Endothelial cell of umbilical vein (primary cell): ENCODE measurements around the gene CPB2. TPM values are rescaled to one million over a fixed set of nuclear protein-coding genes. Genes with fewer than 3 reads are reported as not detected.

Source experiments
- BruUV-seq: library from RNA; stranded (reverse); fragments of 400-500 nt; replicated peaks from 2 replicates; lab custom pipeline; 2021; lab: Mats Ljungman, UMichigan
- CTCF ChIA-PET: fragments of 300-600, 350-600 bp; sonication (Branson Sonifier 250); formaldehyde crosslinking; loops from one replicate; lab custom pipeline; 2021; ENCODE audit warnings: antibody characterized with exemption, inconsistent platforms; lab: Charles Lee
- POLR2A ChIA-PET: fragments of 300-600, 350-600 bp; sonication (Branson Sonifier 250); formaldehyde crosslinking; loops from one replicate; lab custom pipeline; 2021; ENCODE audit warnings: antibody characterized with exemption, inconsistent platforms; lab: Charles Lee
- DNase-seq: peaks from one replicate; pipeline ENCODE4 v3.0.0-alpha.2; 2011; ENCODE audit warnings: low read depth, low spot score
- FAIRE-seq: peaks from 2 replicates; lab custom pipeline; 2011; peaks lifted over from hg19 to GRCh38; lab: Jason Lieb, UNC
- H2AFZ ChIP-seq: 2 replicates; pipeline ENCODE4 v1.6.0; 2012; ENCODE audit warnings: low read depth, low read length, control low read depth, inconsistent platforms
- H3K27ac ChIP-seq: 2 replicates; pipeline ENCODE4 v1.5.1; 2011; ENCODE audit warnings: low read depth, mild to moderate bottlenecking, control low read depth, low read length, moderate library complexity; ENCODE audit not compliant: insufficient read depth
- H3K27me3 ChIP-seq, 2 experiments: 2 replicates each; pipeline versions ENCODE4 v1.6.0 to v1.6.1; 2011; ENCODE audit warnings: low read length in 2 of 2, mixed read lengths in 1 of 2; ENCODE audit not compliant: control insufficient read depth in 2 of 2, insufficient read depth in 2 of 2
- H3K36me3 ChIP-seq, 2 experiments: 2 replicates in 1 of 2; 3 replicates in 1 of 2; pipeline ENCODE4 v1.5.1; 2011; ENCODE audit warnings: low read length in 2 of 2, mild to moderate bottlenecking in 1 of 2, moderate library complexity in 1 of 2; ENCODE audit not compliant: control insufficient read depth in 2 of 2, insufficient read depth in 2 of 2; ENCODE audit errors: extremely low read depth in 1 of 2
- H3K4me1 ChIP-seq: 3 replicates; pipeline ENCODE4 v1.5.1; 2011; ENCODE audit warnings: mild to moderate bottlenecking, low read length; ENCODE audit not compliant: control insufficient read depth, insufficient read depth; ENCODE audit errors: extremely low read depth
- H3K4me2 ChIP-seq: 2 replicates; pipeline ENCODE4 v1.6.1; 2011; ENCODE audit warnings: low read length, control low read depth, mixed read lengths; ENCODE audit not compliant: insufficient read depth
- H3K4me3 ChIP-seq, 3 experiments: fragments of 200-600 bp in 1 of 3; sonication (generic), shearing (Covaris generic) in 1 of 3; replicated peaks in 1 of 3; 2 replicates each; pipeline ENCODE4 v1.5.1; 2011 to 2016; ENCODE audit warnings: control low read depth in 3 of 3, low read length in 3 of 3, mild to moderate bottlenecking in 2 of 3, inconsistent platforms in 1 of 3, low read depth in 1 of 3, moderate library complexity in 1 of 3; ENCODE audit not compliant: insufficient read depth in 1 of 3
- H3K79me2 ChIP-seq: 2 replicates; pipeline ENCODE4 v1.6.0; 2012; ENCODE audit warnings: low read length, inconsistent platforms; ENCODE audit not compliant: control insufficient read depth, insufficient read depth
- H3K9ac ChIP-seq: replicated peaks from 2 replicates; pipeline ENCODE3; 2011; ENCODE audit warnings: low read length, control low read depth; ENCODE audit not compliant: insufficient read depth; ENCODE audit errors: extremely low read depth
- H3K9me1 ChIP-seq: replicated peaks from 3 replicates; pipeline ENCODE4 v1.6.0; 2011; ENCODE audit warnings: mild to moderate bottlenecking, low read length; ENCODE audit not compliant: control insufficient read depth, insufficient read depth; ENCODE audit errors: extremely low read depth
- H3K9me3 ChIP-seq: replicated peaks from 2 replicates; pipeline ENCODE4 v1.5.1; 2012; ENCODE audit warnings: low read length, inconsistent platforms; ENCODE audit not compliant: control insufficient read depth, insufficient read depth
- H4K20me1 ChIP-seq: replicated peaks from 2 replicates; pipeline ENCODE3; 2011; ENCODE audit warnings: mild to moderate bottlenecking, low read length; ENCODE audit not compliant: control insufficient read depth, insufficient read depth; ENCODE audit errors: extremely low read depth
- EZH2 ChIP-seq: IDR thresholded peaks from 2 replicates; pipeline ENCODE4 v1.6.1; 2012; ENCODE audit warnings: borderline replicate concordance, low read depth, mild to moderate bottlenecking, moderate library complexity, low read length, inconsistent platforms; ENCODE audit not compliant: severe bottlenecking
- FOS ChIP-seq: IDR thresholded peaks from 2 replicates; pipeline ENCODE4 v1.6.1; 2011; ENCODE audit warnings: mild to moderate bottlenecking, low read length, moderate library complexity, borderline replicate concordance; ENCODE audit not compliant: insufficient read depth
- GATA2 ChIP-seq: IDR thresholded peaks from 2 replicates; pipeline ENCODE4 v1.7.0; 2011; ENCODE audit warnings: low read depth, mild to moderate bottlenecking, moderate library complexity, mixed read lengths, low read length; ENCODE audit not compliant: insufficient read length, insufficient read depth
- JUN ChIP-seq: IDR thresholded peaks from 2 replicates; pipeline ENCODE4 v1.6.1; 2011; ENCODE audit warnings: borderline replicate concordance, low read depth; ENCODE audit not compliant: insufficient read length, insufficient read depth
- MYC ChIP-seq: IDR thresholded peaks from one replicate; pipeline ENCODE4 v1.6.1; 2011; ENCODE audit warnings: mild to moderate bottlenecking, low read depth, low read length
- POLR2A ChIP-seq: IDR thresholded peaks from 2 replicates; pipeline ENCODE4 v1.6.1; 2012; ENCODE audit warnings: low read depth, mild to moderate bottlenecking, control low read depth, low read length
- POLR2AphosphoS5 ChIP-seq: IDR thresholded peaks from 2 replicates; pipeline ENCODE4 v1.6.1; 2012; ENCODE audit warnings: low read depth, mild to moderate bottlenecking, control low read depth, low read length, moderate library complexity; ENCODE audit not compliant: insufficient read depth
- dilution Hi-C: fragments of 300-500 bp; cut with MboI; formaldehyde crosslinking; loops from one replicate; pipeline ENCODE4 v1.15.0; 2019; ENCODE audit warnings: low sequenced_read_pairs; ENCODE audit not compliant: extremely low pct_ligation_motif_present
- intact Hi-C: fragments of 100-400 bp; cut with micrococcal nuclease; formaldehyde crosslinking; loops from one replicate; pipeline ENCODE4 v1.10.0; 2022
- polyA plus RNA-seq, 4 experiments: library from polyadenylated mRNA; depleted of rRNA in 3 of 4; stranded (reverse) in 3 of 4; unstranded in 1 of 4; fragments of >200 nt; gene quantifications; 2 replicates each; pipeline versions ENCODE4 v1.2.1 to v1.2.3, GENCODE V29; 2011 to 2012; ENCODE audit warnings: missing spikeins in 1 of 4
- total RNA-seq: library from RNA; stranded (reverse); gene quantifications from 2 replicates; pipeline ENCODE4 v1.2.3, GENCODE V29; 2021
- TF ChIP-seq, protein P1 (sequence below): IDR thresholded peaks from 2 replicates; pipeline ENCODE4 v1.6.1; 2011; ENCODE audit not compliant: insufficient read depth, insufficient read length
- TF ChIP-seq, protein P2 (sequence below), 2 donors: IDR thresholded peaks; 1 replicate in 1 of 2; 2 replicates in 1 of 2; pipeline ENCODE4 v1.5.1; 2011; ENCODE audit warnings: low read length in 2 of 2, mild to moderate bottlenecking in 2 of 2, moderate library complexity in 2 of 2, control low read depth in 1 of 2, inconsistent platforms in 1 of 2, low read depth in 1 of 2; ENCODE audit not compliant: insufficient read depth in 1 of 2; ENCODE audit errors: extremely low read depth in 1 of 2

Gene CPB2
- total and polyA plus RNA-seq, 2 donors (not counting 3 experiments of a cell fraction or from before 2014, with no cell fraction given) = not detected

DNA sequence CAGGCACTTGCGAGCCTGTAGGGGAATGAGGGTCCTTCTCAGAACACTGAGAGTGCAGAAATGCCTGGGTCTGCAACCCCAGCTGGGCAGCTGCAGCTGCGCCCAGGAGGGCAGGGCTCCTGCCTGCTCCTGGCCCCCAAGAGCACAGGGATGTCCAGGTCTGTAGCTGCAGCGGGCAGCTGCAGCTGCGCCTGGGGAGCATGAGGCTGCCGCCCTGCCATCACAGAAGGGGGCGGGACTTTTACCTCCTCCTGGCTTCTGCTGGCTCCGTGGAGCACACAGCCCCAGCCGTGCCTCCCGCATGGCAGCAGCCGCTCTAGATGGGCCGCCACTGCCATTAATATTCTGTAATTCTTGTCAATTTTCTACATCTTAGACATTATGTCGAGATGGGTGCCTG, 17.8 kb downstream of the CPB2 start:
- Histone ChIP-seq H3K4me3 (no peak overlapping the region), H3K4me2 (no peak overlapping the region), H3K27me3 (peaks cover 0 to 5% of the 10 kb centered on the region in 2 experiments), H3K9me1 (no peaks in the 10 kb centered on the region), H4K20me1 (no peaks in the 10 kb centered on the region), H3K4me1 (no peaks in the 10 kb centered on the region), H3K79me2 (no peaks in the 10 kb centered on the region), H2AFZ (no peak overlapping the region), H3K27ac (no peak overlapping the region), H3K9ac (no peak overlapping the region), H3K9me3 (no peaks in the 10 kb centered on the region), H3K36me3 (no peaks in the 10 kb centered on the region)
- no TSS peak for BruUV-seq
- intact Hi-C loops (no loop called here), dilution Hi-C loops (no loop called here)
- CTCF ChIA-PET = no interaction called here
- no peak for FAIRE-seq
- TF ChIP-seq POLR2AphosphoS5 = no peak
- TF ChIP-seq, protein P1, sequence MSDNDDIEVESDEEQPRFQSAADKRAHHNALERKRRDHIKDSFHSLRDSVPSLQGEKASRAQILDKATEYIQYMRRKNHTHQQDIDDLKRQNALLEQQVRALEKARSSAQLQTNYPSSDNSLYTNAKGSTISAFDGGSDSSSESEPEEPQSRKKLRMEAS = no peak
- TF ChIP-seq EZH2 = no peak
- TF ChIP-seq, protein P2, sequence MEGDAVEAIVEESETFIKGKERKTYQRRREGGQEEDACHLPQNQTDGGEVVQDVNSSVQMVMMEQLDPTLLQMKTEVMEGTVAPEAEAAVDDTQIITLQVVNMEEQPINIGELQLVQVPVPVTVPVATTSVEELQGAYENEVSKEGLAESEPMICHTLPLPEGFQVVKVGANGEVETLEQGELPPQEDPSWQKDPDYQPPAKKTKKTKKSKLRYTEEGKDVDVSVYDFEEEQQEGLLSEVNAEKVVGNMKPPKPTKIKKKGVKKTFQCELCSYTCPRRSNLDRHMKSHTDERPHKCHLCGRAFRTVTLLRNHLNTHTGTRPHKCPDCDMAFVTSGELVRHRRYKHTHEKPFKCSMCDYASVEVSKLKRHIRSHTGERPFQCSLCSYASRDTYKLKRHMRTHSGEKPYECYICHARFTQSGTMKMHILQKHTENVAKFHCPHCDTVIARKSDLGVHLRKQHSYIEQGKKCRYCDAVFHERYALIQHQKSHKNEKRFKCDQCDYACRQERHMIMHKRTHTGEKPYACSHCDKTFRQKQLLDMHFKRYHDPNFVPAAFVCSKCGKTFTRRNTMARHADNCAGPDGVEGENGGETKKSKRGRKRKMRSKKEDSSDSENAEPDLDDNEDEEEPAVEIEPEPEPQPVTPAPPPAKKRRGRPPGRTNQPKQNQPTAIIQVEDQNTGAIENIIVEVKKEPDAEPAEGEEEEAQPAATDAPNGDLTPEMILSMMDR (IDR thresholded peaks at IDR 0.05; ENCODE audit: extremely low read depth in 1 of 2, insufficient read depth in 1 of 2, low read depth in 1 of 2, low read length in 2 of 2) = no peak
- TF ChIP-seq GATA2 = no peak
- TF ChIP-seq JUN = no peak
- TF ChIP-seq MYC = no peak
- no peak for TF ChIP-seq FOS
- TF ChIP-seq POLR2A = no peak
- POLR2A ChIA-PET = no interaction called here
- DNase-seq = no peak
